GM18505 (cell line): Measurements from ENCODE around the gene GMEB1.
"Not testable (repeated sequence)": the region's sequence is repeated elsewhere in the genome, so short reads cannot be mapped to it uniquely, and the experiment has no call there.

Source experiments
- ATAC-seq: cut with Tn5 transposase; IDR thresholded peaks from one replicate; pipeline ENCODE4 v1.9.1; 2021; ENCODE audit not compliant: unreplicated experiment
- POLR2A ChIP-seq: IDR thresholded peaks from 4 replicates; pipeline ENCODE4 v1.6.1; 2011; ENCODE audit warnings: borderline replicate concordance; ENCODE audit not compliant: insufficient read depth, insufficient read length; ENCODE audit errors: extremely low read depth

GMEB1 gene

GRCh38 chr1:28656335-28656734 lies 12.2 kb upstream of the GMEB1 start:
- TF ChIP-seq POLR2A = no peak
- no peak for ATAC-seq

- ATAC-seq = no peak
- no peak for TF ChIP-seq POLR2A
Measured at GRCh38 chr1:28663871-28664470, 4.6 kb upstream of the GMEB1 start.

- ATAC-seq = no peak
- no peak for TF ChIP-seq POLR2A
Measured at GRCh38 chr1:28666806-28667205, 1.8 kb upstream of the GMEB1 start.

- peak; percentile 64 for TF ChIP-seq POLR2A
Measured at GRCh38 chr1:28668956-28669723, 556 bp downstream of the GMEB1 start.

GRCh38 chr1:28671254-28671780 lies 2.7 kb downstream of the GMEB1 start:
- TF ChIP-seq POLR2A = no peak
- ATAC-seq = no peak

More at GRCh38 chr1:28668956-28669723, 556 bp downstream of the GMEB1 start:
- peak; percentile 51 for ATAC-seq

GRCh38 chr1:28672971-28673370 lies 4.4 kb downstream of the GMEB1 start:
- not testable (repeated sequence) for ATAC-seq

GRCh38 chr1:28675924-28676257 lies 7.3 kb downstream of the GMEB1 start:
- ATAC-seq = no peak

GRCh38 chr1:28680151-28680550 lies 11.6 kb downstream of the GMEB1 start:
- ATAC-seq = no peak
- TF ChIP-seq POLR2A = no peak

More at GRCh38 chr1:28675924-28676257, 7.3 kb downstream of the GMEB1 start:
- no peak for TF ChIP-seq POLR2A

GRCh38 chr1:28682840-28683239 lies 14.3 kb downstream of the GMEB1 start:
- TF ChIP-seq POLR2A = no peak
- ATAC-seq = no peak

GRCh38 chr1:28684937-28685336 lies 16.4 kb downstream of the GMEB1 start:
- no peak for TF ChIP-seq POLR2A
- no peak for ATAC-seq

- not testable (repeated sequence) for ATAC-seq
Measured at GRCh38 chr1:28691627-28692026, 23.0 kb downstream of the GMEB1 start.

GRCh38 chr1:28703629-28704028 lies 35.0 kb downstream of the GMEB1 start:
- no peak for ATAC-seq
- no peak for TF ChIP-seq POLR2A

- no peak for ATAC-seq
- no peak for TF ChIP-seq POLR2A
Measured at GRCh38 chr1:28716336-28716735, 47.8 kb downstream of the GMEB1 start.

GRCh38 chr1:28718166-28718565 lies 49.6 kb downstream of the GMEB1 start:
- ATAC-seq = no peak
- no peak for TF ChIP-seq POLR2A
